HG02973 (cell line): Measurements from ENCODE around the gene ATG2B.
"Not testable (repeated sequence)": the region's sequence is repeated elsewhere in the genome, so short reads cannot be mapped to it uniquely, and the experiment has no call there.

Source experiments
- ATAC-seq: cut with Tn5 transposase; IDR thresholded peaks from one replicate; pipeline ENCODE4 v1.9.1; 2021; ENCODE audit warnings: moderate library complexity; ENCODE audit not compliant: unreplicated experiment

ATG2B gene

GRCh38 chr14:96255501-96256366 lies 107.4 kb downstream of the ATG2B start, which contains the start of gene BDKRB1:
Gene BDKRB1, plus strand, starts transcription at chr14:96256210. Its CDS starts 7,473 bp downstream, at chr14:96263683.
- ATAC-seq: no peak

DNA sequence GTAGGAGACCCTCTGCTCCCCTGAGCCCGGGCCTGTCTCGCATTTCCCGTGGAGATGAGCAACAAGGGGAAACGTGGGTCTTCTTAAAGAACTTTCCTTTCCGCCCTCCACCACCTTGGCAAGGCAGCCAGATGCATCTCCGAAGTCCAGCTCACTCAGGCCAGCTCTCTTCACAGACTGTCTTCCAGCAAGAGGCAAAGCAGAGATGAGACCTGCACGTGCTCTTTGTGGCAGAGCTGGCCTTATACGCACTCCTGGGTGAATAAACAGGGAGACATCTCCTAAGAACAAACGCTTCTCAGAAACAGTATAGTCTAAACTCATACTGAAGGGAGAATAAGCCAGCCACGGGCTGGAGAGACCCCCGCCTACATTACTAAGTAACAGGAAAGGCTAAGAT lies 108.5 kb downstream of the ATG2B start:
- ATAC-seq: no peak

- no peak for ATAC-seq
These were observed 110.1 kb downstream of the ATG2B start for GRCh38 chr14:96252999-96253539.

- no peak for ATAC-seq
These were observed 110.7 kb downstream of the ATG2B start for GRCh38 chr14:96252323-96252998.

GRCh38 chr14:96251656-96252155 lies 111.4 kb downstream of the ATG2B start:
- ATAC-seq: no peak

DNA sequence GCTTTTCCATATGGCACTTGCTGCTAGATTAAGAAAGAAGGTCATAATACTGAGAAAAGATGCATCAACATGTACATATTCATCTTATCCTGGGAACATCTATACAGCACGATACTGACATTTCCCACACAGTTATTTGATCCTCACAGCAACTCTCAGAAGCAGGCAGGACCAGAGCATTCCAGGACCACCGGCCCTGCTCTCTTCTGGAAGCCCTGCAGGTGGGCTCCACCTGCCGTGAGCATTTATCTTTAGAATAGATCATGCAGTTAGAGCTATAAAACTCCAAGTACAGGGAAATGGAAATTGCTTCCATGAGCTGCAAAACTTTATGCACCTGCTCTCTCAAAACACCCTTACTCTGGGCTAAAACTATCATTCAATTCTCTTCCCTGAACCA lies 112.7 kb downstream of the ATG2B start:
- no peak for ATAC-seq

DNA sequence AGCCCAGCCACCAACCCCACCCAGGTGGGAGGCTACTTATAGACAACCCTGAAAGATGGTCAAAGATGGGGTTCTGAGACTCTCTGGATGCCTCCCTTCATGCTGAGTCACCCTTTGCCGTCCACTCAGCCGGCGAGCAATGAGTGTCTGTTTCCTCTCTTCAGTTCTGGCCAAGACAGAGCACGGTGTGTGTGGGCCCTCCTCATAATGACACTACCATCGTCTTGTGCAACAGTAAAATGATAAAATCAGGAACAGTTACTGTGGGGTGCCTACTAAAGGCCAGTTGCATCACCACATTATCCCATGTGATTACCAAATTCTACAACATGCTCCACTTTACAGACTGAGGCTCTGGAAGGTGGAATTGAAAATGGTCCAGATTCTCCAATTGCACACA lies 114.1 kb downstream of the ATG2B start:
- no peak for ATAC-seq

DNA sequence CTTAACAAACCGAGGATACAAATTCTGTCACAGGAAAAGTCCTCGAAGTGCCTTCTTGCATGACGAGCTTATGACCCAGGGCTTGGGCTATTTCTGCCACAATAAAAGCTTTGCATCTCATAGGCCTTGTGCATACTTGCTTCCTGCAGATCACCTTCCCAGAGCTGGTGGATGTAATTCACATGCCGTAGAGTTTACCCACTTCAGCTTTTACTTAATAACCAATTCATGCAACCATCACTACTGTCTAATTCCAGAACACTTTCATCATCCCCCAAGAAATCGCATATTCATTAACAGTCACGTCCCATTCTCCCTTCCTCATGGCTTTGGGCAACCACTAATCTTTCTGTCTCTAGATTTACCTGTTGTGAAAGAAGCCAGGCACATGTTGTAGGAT lies 116.1 kb downstream of the ATG2B start:
- ATAC-seq: no peak

- no peak for ATAC-seq
These were observed 116.6 kb downstream of the ATG2B start for GRCh38 chr14:96246539-96246847.

- ATAC-seq: no peak
These were observed 117.2 kb downstream of the ATG2B start for GRCh38 chr14:96245710-96246538.

GRCh38 chr14:96245074-96245473 lies 118.1 kb downstream of the ATG2B start:
- ATAC-seq: not testable (repeated sequence)

DNA sequence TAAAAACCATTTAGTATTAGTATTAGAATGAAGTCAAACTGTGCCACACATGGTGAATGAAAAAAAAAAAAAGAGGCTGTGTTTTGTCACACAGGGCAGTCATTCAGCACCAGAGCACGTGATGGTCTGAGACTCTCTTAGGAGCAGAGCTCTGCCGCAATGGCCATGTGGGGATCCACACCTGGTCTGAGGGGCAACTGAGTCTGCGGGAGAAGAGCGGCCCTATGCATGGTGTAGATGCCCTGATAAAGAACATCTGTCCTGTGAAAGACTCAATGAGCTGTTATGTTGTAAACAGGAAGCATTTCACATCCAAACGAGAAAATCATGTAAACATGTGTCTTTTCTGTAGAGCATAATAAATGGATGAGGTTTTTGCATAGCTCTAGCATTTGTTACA lies 119.4 kb downstream of the ATG2B start:
- no peak for ATAC-seq

- ATAC-seq: no peak
These were observed 121.0 kb downstream of the ATG2B start for GRCh38 chr14:96242126-96242525.

- no peak for ATAC-seq
These were observed 122.5 kb downstream of the ATG2B start for GRCh38 chr14:96240641-96241040.

GRCh38 chr14:96239711-96240141 lies 123.4 kb downstream of the ATG2B start:
- no peak for ATAC-seq

- ATAC-seq: no peak
These were observed 124.4 kb downstream of the ATG2B start for GRCh38 chr14:96238676-96239265.

DNA sequence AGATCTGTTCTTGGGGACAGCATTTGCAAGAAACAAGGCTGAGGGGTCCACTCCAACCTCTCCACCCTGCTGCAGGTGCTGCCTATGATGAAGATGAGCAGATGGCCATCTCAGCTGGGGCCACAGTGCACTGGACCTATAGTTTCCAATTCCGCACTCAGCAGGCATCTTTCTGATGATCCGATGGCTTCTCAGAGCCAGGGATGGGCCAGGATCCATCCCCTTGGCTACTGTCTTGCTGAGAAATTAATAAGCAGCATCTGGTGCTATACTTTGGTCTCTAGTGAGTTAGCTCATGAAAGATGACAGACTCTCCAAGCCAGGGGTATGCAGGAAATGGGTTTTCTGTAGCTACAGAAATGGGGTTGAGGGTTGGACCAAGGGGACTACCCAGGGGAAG lies 125.5 kb downstream of the ATG2B start:
- ATAC-seq: no peak

GRCh38 chr14:96235426-96235825 lies 127.7 kb downstream of the ATG2B start:
- ATAC-seq: no peak

GRCh38 chr14:96233661-96234060 lies 129.5 kb downstream of the ATG2B start:
- ATAC-seq: no peak

GRCh38 chr14:96232506-96232905 lies 130.6 kb downstream of the ATG2B start:
- no peak for ATAC-seq
